KBM-7 (cell line): ENCODE results near the gene LRBA.

ENCODE experiments used
- DNase-seq: peaks from one replicate; pipeline ENCODE4 v3.0.0-alpha.2; 2015
- in situ Hi-C: fragments of 300-500 bp; cut with MboI; formaldehyde crosslinking; loops from 2 replicates; pipeline ENCODE4 v1.14.3; 2020; ENCODE audit warnings: low sequenced_read_pairs, low pct_unique_long_range_greater_than_20kb, mixed read lengths

LRBA gene

DNA sequence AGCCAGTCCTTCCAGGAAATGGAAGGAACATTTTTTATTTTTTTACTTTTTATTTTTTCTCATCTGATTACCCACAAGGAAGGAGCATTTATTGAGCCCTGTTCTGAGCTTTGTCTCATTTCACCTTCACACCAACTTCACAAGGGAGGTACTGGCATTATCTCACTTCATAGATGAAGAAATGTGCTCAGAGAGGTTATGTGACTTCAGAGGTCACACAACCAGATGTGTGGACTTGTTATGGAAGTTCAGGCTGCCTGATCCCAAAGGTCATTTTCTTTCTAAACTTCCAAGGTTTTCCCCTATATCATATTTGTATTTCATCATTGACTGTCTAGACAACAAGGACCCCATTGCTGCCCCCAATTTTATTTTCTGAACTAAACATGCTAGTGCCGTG lies 776.5 kb downstream of the LRBA start:
- no peak for DNase-seq
- in situ Hi-C loops = no loop called here

DNA sequence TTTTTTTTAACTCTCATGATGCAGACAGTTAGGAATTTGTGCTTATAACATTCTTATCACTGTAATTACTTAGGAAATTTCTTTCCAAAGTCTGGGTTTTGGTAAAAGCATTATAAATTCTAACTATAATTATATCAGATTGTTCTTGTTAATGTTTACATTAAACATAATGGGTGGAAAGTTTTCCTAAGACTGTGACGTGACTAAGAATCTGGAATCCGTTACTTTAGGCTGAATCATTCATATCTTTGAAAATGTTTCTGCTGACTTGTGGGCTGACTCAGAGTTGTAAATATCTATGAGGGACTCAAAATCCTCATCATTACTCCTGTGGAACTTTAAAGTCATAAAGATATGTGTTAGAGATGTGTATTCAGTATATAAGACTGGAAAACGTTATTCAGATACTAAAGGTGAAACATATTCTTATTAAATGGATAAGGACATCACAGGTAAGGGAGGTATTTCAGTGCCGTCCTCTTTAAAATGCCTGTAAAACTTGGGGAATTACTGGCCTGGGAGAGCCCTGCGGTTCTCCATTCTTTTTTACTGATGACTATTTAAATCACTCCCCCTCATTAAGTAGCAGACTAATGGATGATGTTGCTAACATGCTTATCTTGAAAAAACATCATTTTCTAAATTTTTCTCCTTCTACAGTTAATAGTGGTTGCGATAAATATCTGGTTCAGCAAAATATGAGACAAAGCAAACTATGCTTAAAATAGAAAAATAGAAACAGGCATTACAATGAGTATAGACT lies 777.8 kb downstream of the LRBA start:
- in situ Hi-C loops = no loop called here
- DNase-seq = no peak

DNA sequence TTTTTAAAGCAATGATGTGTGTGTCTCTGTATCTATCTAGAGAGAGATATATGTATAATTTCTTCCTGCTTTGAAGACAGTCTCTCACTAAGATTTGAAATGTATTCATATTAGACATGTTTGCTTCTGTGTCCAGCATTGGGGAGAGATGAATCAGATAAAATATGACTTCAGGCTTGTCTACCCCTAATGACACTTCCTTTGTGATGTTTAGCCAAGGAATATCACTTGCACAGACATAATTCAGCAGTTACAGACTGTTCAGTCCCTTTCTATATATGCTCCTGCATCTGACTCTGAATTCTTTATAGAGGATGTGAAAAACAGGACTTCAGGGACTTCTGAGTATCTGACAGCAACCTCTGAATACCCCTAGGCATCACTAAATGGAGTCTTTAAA lies 778.5 kb downstream of the LRBA start:
- no peak for DNase-seq
- in situ Hi-C loops = no loop called here

DNA sequence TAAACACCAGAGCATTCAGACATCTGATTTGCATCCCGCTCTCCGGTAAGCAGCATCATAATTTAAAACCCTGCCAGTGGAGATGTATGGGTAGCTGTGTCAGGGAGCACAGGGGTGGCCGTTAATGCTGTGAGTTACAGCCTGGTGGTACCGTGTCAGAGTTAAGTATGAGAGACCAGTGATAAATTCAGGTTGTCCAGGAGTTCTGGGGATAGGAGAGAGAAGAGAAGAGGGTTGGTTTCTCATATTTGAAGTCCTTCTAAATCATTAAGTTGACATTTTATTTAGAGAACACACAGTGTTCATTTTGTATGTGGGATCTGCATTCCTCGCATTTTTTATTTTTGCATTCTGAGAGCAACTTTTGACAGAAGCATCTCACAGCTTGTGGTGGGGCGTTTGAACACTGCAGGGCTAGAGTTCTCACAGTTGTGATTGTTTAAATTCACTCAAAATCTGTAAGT lies 779.2 kb downstream of the LRBA start:
- DNase-seq = no peak

DNA sequence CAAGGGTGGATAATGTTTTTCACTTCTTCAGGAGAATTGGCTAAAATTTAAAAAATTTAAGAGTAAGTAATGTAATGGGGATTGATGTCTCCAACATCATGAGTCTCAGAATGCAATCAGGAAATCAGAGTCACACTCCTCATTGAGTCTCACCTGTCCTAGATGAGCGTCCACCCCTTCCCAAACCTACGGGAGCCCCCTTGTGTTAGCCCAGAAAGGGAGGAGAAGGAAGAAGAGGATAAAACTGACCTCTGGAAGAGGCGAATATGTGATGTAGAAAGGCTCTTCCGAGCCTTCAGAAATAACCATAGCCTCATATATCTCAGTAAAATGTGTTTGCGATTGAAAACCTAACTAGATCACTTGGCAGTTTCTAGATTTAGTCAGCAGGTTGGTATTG lies 779.8 kb downstream of the LRBA start:
- DNase-seq = no peak
- in situ Hi-C loops = no loop called here

More for the DNA sequence above, 779.2 kb downstream of the LRBA start:
- in situ Hi-C loops = no loop called here

DNA sequence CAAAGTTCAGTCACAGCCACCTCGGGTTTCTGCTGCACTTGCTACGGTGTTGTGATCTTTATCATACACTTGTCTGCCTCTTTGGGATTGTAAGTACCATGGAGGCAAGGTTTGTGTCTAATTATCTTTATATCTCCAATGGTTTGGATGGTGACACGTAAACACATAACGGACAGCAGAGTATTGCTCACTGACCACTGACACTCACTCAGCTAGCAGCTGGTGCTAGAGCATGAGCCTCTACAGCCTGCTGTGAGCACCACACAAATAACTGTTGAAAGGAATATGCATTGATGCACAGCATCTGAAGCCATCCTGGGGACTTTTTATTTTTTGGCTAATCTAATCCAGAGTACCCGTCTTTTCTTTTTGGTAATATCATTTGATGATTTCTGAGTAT lies 780.8 kb downstream of the LRBA start:
- in situ Hi-C loops = no loop called here
- DNase-seq = no peak

DNA sequence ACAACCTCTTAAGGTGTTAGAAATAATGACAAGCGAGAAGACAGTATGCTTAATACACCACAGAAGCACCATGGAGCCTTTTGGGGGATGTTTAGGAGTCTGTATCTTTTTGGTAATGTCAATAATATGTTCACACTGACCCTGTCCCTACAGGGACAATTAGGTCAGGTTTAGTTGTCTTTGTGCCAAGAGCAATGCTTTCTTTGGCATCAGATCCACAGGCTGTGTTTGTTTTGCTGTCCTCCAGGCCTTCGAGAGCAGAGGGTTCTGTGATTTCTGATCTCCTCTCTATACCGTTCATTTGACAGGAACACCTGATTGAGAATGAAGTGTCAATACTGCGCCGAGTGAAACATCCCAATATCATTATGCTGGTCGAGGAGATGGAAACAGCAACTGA lies 783.1 kb downstream of the LRBA start:
- DNase-seq = no peak
- in situ Hi-C loops = no loop called here

DNA sequence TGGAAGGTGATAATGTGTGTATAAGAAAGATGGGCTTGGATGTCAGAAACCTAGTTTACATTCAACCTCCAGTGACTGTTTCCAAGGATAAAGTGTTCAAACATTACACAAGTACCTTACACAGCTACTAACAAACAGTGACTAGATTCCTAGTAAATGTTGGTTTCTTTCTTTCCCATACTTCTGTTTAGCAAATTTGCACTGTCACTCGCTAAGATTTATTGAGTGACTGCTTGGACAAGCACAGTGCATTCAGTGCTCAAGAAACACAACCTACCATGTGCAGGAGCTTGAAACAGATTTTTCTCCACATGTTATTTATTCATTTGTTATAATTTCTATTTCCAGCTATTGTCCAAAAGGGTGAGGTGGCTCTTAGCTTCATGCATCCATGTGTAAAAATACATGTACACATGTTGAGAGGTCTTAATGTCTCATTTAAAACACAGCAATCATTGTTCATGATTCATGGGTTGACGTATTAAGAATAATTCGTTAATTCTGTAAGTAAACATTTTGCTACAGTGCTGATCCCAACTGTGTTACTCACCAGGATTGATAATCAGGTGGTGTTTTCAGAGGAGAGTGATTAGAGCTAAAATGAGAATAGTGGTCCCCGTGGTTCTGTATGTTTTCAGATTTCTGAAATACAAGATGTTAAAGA lies 783.8 kb downstream of the LRBA start:
- in situ Hi-C loops = no loop called here
- DNase-seq = no peak

DNA sequence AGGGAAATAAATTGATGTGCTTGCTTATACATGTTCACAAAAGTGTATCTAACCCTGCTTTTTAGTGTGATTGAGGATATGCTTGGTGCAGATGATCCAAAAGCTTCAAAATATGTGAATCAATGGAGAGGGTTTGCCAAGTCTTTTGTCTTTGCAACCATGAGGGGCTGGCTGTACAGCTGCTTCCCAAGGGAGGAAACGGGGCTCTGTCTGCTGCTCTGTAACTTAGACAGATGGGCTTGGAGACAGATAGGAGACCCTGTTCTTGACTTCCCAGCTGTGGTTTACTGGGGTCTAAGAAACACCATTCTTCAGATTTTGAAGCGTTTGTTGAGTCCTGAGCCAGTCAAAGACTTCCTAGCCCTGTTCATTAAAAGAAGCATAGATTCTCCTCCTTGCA lies 784.5 kb downstream of the LRBA start:
- DNase-seq = no peak
- in situ Hi-C loops = no loop called here

DNA sequence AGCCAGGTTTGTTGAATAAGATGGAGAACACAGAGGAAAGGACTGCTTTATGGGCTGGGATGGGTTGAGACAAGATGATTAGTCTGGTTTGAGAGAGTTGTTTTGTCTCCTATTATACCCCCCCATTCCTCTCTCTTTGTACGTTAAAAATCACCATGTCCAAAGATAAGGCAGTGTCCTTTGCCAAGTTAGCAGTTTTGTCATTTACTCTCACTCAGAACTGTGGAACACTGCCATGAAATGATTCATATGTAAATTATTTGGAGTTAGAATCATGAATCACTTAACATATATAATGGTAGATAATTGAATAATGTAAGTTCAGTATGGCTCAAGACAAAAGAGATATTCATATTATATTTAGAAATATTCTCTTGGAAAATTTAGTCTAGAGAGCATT lies 785.6 kb downstream of the LRBA start:
- no peak for DNase-seq
- in situ Hi-C loops = no loop called here

DNA sequence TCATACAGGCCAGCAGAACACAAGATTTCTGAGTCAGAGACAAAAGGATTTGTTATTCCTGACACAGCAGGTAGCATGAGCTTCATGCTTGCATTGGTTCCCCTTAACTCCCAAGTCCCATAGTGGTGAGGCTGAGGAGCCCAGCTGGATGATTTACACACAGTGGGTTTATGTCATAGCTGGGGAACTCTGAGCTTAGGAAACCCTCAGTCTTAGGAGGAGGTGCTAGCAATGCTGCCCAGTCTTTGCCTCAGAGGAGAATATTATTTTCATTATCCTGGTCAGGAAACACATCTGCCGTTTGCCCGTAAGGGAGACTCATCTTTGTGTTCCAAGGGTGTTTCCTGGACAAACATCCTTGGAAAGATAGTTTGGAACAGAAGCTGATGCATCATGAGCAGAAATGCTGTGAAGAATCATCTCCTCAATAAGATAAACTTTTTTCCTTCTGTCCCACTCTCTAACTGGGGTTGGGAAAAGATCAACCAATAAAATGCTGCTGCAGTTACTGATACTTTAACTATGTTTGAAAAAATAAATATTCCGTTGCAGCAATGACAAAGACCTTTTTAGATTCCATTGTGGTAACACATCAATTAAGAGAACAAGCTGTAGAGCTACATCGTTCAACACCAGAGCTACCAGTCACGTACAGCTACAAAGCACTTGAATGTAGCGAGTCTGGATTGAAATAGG lies 790.0 kb downstream of the LRBA start:
- in situ Hi-C loops = no loop called here
- DNase-seq = no peak

DNA sequence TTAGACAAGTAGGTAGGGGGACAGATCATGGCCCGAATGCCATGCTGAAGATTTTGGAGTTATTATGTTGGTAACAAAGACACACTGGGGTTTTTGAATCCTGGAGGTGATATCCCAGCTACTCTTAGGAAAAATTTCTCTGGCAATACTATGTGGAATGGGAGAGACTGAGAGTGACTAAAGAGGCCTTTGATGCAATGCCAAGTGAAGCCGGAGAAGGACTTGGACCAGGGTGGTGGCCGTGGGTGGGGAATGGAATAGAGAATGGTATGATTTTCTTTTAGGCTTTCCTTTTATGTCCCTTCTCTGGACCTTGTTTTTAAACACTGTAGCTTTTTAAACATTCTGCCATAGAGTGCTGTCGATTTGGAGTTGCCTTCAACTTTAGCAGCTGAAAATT lies 795.2 kb downstream of the LRBA start:
- no peak for DNase-seq
- in situ Hi-C loops = no loop called here

DNA sequence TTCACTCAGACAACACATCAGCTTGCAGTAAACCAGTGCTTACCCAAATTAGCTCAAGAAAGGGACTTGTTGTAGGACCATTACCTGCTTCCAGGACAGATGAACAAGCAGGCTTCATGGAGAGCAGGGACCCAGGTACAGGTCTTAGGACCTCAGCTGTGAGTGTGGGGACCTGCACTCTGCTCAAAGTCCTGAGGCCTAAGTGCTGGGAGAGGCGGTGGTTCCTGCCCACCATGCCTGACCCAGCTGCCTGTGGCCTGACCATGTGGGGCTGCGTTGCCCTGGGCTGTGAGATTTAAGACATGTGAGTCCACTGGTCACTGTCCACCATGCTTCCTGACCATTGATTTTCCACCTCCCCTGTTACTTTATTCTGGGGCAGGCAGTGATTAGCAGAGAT lies 796.6 kb downstream of the LRBA start:
- in situ Hi-C loops = no loop called here
- DNase-seq = no peak

DNA sequence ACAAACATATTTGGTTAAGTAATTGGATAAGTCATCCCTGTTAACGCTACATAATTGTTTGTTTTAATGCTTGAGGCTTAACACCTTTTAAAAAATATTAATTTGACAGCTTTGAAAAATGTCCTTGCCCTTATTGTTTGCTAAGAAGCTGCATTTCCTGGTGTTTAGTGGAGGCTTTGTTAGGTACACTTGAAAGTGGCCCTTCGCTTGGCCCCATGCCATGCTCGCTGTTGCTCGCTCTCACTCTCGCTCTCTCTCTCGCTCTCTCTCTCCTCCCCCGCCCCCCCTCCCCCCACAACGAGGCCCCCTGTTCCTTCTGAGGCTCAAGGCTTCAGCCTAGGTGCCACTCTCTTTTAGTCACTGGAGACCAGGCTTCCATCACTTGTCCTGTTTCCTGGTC lies 797.3 kb downstream of the LRBA start:
- DNase-seq = no peak
- in situ Hi-C loops = no loop called here

DNA sequence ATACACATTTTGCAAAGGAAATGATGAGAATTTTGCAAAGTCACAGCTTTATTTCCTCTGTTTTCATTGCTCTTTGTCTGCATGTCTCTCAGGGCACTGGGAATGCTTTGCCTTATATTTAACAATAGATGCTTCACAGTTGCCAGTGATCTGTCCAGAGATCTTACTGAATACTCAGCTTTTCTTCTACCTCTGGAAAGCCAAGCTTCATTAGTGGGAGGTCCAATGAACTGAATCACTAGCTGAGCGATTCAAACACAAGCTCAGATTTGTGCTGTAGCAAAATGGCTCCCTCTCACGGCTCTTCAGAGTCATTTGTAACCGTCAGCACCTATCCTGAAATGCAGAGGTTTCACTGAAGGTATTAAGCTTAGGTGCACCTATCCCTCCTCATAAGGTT lies 797.9 kb downstream of the LRBA start:
- in situ Hi-C loops = no loop called here
- DNase-seq = no peak

DNA sequence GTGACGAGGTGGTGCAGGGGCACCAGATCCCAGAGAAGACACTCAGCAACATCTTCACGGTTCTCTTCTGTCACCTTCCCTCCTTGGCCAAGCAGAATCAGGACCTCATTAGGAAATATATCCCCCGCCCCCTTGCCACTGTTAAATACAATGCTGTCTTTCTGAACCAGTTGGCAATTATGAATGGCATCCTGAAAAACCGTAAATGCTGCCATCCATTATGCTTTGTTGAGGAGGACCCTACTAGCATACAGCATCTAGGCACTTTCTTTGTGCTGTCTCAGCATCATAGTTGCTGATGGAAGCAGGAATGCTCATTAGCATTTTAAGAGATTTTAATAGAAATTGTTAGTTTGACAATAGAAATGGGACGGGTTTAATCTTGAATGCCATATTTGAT lies 798.4 kb downstream of the LRBA start:
- in situ Hi-C loops = no loop called here
- no peak for DNase-seq

DNA sequence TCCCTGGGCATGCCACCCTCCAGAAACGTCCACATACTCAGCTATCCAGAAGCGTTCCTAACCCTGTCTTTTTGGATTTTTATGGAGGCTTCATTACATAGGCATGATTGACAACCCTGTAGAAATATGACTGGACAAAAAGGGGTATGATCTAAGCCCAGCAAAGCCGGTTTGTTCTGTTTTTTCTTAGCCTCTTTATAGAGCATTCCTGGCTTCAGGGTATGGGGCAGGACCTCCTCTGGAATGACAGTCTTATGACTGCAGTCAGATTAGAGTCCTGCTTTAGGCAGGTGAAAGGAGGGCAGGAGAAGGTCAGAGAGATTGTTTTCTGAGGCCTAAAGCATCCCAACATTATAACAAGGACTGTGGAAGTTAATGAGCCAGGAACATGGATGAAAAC lies 799.5 kb downstream of the LRBA start:
- DNase-seq = no peak
- in situ Hi-C loops = no loop called here
